ENCODE data around the gene MCF2L.

Gene MCF2L

DNA sequence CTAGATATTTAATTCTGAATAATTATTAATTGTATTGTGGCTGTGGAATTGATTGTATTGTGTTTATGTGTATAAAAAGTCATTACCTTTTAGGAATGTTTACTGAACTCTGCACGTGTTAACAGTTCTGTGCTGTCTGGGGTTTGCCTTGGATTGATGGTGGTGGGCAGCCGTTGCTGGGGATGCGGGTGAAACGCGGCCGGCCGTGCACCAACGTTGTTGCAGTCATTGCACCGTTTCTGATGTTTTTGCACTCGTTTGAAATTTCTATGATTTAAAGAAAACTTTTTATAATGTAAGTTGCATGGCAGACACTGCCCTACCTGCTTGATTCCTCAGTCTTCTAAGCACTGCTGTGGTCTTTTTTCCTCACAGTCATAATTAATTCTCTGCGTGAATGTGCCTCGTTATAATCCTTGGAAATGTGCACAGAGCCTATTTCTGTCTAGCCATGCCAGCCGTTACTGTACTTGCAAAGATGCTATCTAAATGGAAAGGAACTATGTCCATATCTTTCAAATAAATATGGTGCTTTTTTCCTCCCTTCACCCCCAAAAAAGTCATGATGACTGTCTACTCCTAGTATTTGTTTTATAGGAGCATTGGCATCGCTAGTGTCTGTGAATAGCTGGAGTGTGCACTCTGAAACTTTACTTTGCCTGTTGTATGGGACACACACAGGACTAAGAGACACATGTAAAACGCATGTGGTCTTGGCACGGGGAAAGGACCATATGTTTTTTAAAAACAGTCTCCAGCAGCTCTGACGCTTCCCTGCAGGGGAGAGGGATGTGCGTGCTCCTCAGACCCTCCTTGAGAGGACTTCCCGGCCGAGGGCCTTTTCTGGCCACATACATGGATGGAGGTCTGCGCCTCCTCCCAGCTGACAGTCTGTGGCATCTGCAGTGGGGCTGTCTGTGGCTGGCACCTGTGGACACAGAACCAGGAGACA is 40.7 kb upstream of the MCF2L start:
- DNase-seq (ENCODE audit: low read depth): no peak
- TF ChIP-seq, protein P1, sequence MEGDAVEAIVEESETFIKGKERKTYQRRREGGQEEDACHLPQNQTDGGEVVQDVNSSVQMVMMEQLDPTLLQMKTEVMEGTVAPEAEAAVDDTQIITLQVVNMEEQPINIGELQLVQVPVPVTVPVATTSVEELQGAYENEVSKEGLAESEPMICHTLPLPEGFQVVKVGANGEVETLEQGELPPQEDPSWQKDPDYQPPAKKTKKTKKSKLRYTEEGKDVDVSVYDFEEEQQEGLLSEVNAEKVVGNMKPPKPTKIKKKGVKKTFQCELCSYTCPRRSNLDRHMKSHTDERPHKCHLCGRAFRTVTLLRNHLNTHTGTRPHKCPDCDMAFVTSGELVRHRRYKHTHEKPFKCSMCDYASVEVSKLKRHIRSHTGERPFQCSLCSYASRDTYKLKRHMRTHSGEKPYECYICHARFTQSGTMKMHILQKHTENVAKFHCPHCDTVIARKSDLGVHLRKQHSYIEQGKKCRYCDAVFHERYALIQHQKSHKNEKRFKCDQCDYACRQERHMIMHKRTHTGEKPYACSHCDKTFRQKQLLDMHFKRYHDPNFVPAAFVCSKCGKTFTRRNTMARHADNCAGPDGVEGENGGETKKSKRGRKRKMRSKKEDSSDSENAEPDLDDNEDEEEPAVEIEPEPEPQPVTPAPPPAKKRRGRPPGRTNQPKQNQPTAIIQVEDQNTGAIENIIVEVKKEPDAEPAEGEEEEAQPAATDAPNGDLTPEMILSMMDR (IDR thresholded peaks at IDR 0.05; ENCODE audit: insufficient read depth, low read depth, low read length, missing control alignments): no peak
- no peak overlapping the region for H3K4me3 ChIP-seq (ENCODE audit: low read length)

DNA sequence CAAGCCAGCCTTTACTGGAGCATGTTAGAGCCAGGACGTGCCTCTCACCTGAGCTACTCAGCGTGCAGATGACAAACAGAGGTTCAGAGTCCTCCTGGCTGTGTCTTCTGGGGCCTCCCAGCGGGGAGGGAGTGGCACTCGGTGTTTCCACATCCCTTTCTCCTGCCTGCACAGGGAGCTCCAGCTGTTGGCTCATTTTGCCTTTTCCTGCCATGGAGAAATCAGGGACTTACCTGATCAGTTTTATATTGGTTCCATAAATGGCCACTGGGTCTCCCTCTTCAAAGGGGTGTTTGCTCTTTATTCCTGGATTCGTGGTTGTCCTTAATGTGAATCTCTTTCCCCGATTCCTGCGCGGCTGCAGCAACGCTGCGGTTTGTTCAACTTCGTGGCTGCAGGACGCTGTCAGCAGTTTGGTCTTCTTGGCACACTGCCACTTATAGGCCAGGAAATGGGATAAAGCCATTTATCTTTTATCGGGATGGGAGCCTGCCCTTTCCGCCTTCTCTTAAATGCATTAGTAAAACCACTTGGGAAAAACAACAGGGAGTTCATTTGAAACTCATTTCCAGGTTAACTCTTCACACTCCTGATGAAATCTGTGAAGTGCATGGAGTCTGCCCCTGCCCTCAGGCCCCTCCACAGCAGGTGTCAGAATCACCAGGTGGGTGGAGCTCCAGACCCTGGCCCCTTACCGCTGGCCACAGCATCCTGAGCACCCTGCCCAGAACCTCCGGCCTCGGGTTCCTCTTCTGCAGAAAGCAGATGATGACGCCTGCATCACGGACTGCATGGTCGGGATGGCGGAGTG is 39.8 kb upstream of the MCF2L start:
- TF ChIP-seq, protein P1 (IDR thresholded peaks at IDR 0.05; ENCODE audit: insufficient read depth, low read depth, low read length, missing control alignments): no peak
- DNase-seq (ENCODE audit: low read depth): peak; percentile 40
- H3K4me3 ChIP-seq (ENCODE audit: low read length): no peak overlapping the region

- H3K4me3 ChIP-seq (ENCODE audit: low read length): no peak overlapping the region
- TF ChIP-seq, protein P1 (IDR thresholded peaks at IDR 0.05; ENCODE audit: insufficient read depth, low read depth, low read length, missing control alignments): no peak
These were observed 39.3 kb upstream of the MCF2L start for GRCh38 chr13:112929783-112930055.

DNA sequence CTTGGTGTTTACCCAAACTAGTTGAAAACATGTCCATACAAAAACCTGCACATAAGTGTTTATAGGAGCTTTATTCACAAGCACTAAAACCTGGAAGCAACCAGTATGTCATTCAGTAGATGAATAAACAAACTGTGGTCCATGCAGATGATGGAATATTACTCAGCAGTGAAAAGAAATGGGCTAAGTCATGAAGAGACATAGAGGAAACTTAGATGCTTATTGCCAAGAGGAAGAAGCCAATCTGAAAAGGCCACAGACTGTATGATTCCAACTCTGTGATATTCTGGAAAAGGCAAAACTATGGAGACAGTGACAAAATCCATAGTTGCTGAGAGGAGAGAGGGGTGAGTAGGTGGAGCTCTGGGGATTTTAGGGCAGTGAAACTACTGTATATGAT is 38.8 kb upstream of the MCF2L start:
- H3K4me3 ChIP-seq (ENCODE audit: low read length): no peak overlapping the region
- no peak for DNase-seq (ENCODE audit: low read depth)
- TF ChIP-seq, protein P1 (IDR thresholded peaks at IDR 0.05; ENCODE audit: insufficient read depth, low read depth, low read length, missing control alignments): no peak

More at GRCh38 chr13:112929783-112930055, 39.3 kb upstream of the MCF2L start:
- DNase-seq (ENCODE audit: low read depth): no peak

DNA sequence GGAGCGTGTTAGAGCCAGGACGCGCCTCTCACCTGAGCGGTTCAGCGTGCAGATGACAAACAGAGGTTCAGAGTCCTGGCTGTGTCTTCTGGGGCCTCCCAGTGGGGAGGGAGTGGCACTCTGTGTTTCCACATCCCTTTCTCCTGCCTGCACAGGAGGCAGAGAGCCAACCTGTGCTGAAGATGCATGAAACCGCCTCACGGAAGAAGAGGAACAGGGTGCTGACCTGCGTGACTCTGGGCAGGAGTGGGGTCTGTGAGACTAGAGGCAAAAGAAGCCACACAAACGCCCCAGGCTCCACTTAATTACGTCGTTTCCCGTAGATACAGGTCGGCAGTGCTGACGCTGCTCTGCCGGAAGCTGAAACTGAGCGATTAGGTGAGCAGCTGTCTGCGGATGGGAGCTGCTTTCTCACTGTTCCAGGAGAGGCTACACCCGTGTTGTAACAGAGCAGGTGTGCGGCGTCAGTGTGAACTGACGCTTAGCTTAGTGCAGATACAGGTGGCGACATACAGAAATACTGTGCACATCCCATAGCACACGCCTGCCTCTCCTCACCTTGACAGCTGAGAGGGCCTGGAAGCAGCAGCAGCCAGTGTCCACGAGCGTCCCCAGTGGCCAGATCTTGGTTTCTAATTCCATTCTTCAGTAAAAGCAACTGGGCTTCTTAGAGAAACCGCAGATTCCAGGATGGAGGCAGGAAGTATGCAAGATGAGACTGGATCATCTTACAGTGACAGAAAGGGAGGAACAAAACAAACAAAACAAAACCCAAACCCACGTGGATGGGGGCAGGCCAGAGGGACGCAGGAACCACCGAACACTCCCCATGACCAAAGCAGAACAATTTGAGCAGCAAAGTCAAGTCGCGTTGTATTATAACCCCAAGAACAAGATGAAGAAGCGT is 37.7 kb upstream of the MCF2L start:
- DNase-seq (ENCODE audit: low read depth): peak; percentile 18
- no peak overlapping the region for H3K4me3 ChIP-seq (ENCODE audit: low read length)
- TF ChIP-seq, protein P1 (IDR thresholded peaks at IDR 0.05; ENCODE audit: insufficient read depth, low read depth, low read length, missing control alignments): peak; percentile 56

- H3K4me3 ChIP-seq (ENCODE audit: low read length): no peak overlapping the region
- TF ChIP-seq, protein P1 (IDR thresholded peaks at IDR 0.05; ENCODE audit: insufficient read depth, low read depth, low read length, missing control alignments): no peak
- no peak for DNase-seq (ENCODE audit: low read depth)
These were observed 36.0 kb upstream of the MCF2L start for GRCh38 chr13:112932971-112933370.

Data from epithelial cell of esophagus (primary cell).